Caco-2 (cell line): ENCODE data around the gene ZNF469. TPM values are rescaled to one million over a fixed set of nuclear protein-coding genes. Genes with fewer than 3 reads are reported as not detected.

ENCODE experiments used
- BruUV-seq: library from RNA; stranded (reverse); fragments of 400-500 nt; replicated peaks from 2 replicates; lab custom pipeline; 2021; lab: Mats Ljungman, UMichigan
- CTCF ChIA-PET: fragments of 300-600 bp; sonication (Branson Sonifier 250); formaldehyde crosslinking; loops from one replicate; lab custom pipeline; 2022; ENCODE audit warnings: antibody characterized with exemption; lab: Charles Lee
- POLR2A ChIA-PET: fragments of 300-600 bp; sonication (Branson Sonifier 250); formaldehyde crosslinking; loops from one replicate; lab custom pipeline; 2022; ENCODE audit warnings: antibody characterized with exemption; lab: Charles Lee
- DNase-seq, 2 experiments: peaks; one replicate each; pipeline versions ENCODE4 v3.0.0 to v3.0.0-alpha.2; 2020 to 2022
- H3K27me3 ChIP-seq: replicated peaks from 2 replicates; pipeline ENCODE4 v1.6.0; 2011; ENCODE audit warnings: low read length; ENCODE audit not compliant: control insufficient read depth, insufficient read depth
- H3K36me3 ChIP-seq: 2 replicates; pipeline ENCODE4 v1.5.1; 2011; ENCODE audit warnings: low read length; ENCODE audit not compliant: control insufficient read depth, insufficient read depth
- H3K4me1 ChIP-seq: fragments of 250-450 bp; sonication (Bioruptor Pico); 2 replicates; pipeline ENCODE4 v1.5.1; 2020; ENCODE audit warnings: mild to moderate bottlenecking
- H3K4me3 ChIP-seq: 2 replicates; pipeline ENCODE4 v1.5.1; 2011; ENCODE audit warnings: low read depth, mild to moderate bottlenecking, control low read depth, low read length
- H3K9me3 ChIP-seq: fragments of 250-450 bp; sonication (Bioruptor Pico); 2 replicates; pipeline ENCODE4 v1.5.1; 2020; ENCODE audit warnings: mild to moderate bottlenecking, moderate library complexity
- H3K27ac Mint-ChIP-seq: one replicate; pipeline ENCODE4 v1.8.0; 2022; ENCODE audit warnings: mixed read lengths; ENCODE audit not compliant: unreplicated experiment
- H3K27me3 Mint-ChIP-seq: one replicate; pipeline ENCODE4 v1.8.0; 2022; ENCODE audit warnings: mixed read lengths; ENCODE audit not compliant: insufficient read depth, unreplicated experiment
- H3K36me3 Mint-ChIP-seq: one replicate; pipeline ENCODE4 v1.8.0; 2022; ENCODE audit warnings: mild to moderate bottlenecking, mixed read lengths; ENCODE audit not compliant: insufficient read depth, unreplicated experiment
- H3K4me1 Mint-ChIP-seq: one replicate; pipeline ENCODE4 v1.8.0; 2022; ENCODE audit warnings: low read depth, mixed read lengths; ENCODE audit not compliant: unreplicated experiment
- H3K4me3 Mint-ChIP-seq: one replicate; pipeline ENCODE4 v1.8.0; 2022; ENCODE audit warnings: mild to moderate bottlenecking, moderate library complexity, mixed read lengths; ENCODE audit not compliant: unreplicated experiment
- H3K9me3 Mint-ChIP-seq: one replicate; pipeline ENCODE4 v1.8.0; 2022; ENCODE audit warnings: mixed read lengths; ENCODE audit not compliant: unreplicated experiment
- CTCF ChIP-seq, 2 experiments: fragments of 200-600 bp in 1 of 2; IDR thresholded peaks; 1 replicate in 1 of 2; 2 replicates in 1 of 2; pipeline versions ENCODE4 v1.5.1 to v1.8.0; 2011 to 2022; ENCODE audit warnings: antibody characterized with exemption in 1 of 2, control low read depth in 1 of 2, inconsistent platforms in 1 of 2, low read depth in 1 of 2, low read length in 1 of 2, mild to moderate bottlenecking in 1 of 2, moderate library complexity in 1 of 2; ENCODE audit not compliant: insufficient read depth in 1 of 2, severe bottlenecking in 1 of 2, unreplicated experiment in 1 of 2
- intact Hi-C: fragments of 100-400 bp; cut with micrococcal nuclease; formaldehyde crosslinking; loops from one replicate; pipeline ENCODE4 v1.10.0; 2022; ENCODE audit not compliant: unreplicated experiment
- total RNA-seq: library from RNA; stranded (reverse); gene quantifications from 2 replicates; pipeline ENCODE4 v1.2.3, GENCODE V29; 2022

Gene ZNF469
- total RNA-seq, 1 experiment from 2014 or later = 0.07 TPM

- Mint-ChIP-seq H3K36me3 (no peaks in the 10 kb centered on the region), H3K4me3 (no peak overlapping the region), H3K27ac (no peak overlapping the region), H3K27me3 (no peaks in the 10 kb centered on the region), H3K4me1 (no peaks in the 10 kb centered on the region), H3K9me3 (no peaks in the 10 kb centered on the region)
- BruUV-seq = no TSS peak
- intact Hi-C loops = no loop called here
- 0 out of 2 replicates have a peak, but pooled peaks cover 4% of the 10 kb centered on the region for H3K9me3 ChIP-seq
- H3K36me3 ChIP-seq = no peaks in the 10 kb centered on the region
- H3K4me1 ChIP-seq = no peaks in the 10 kb centered on the region
- DNase-seq = no peak
- H3K27me3 ChIP-seq = no peaks in the 10 kb centered on the region
- ChIA-PET CTCF (no interaction called here), POLR2A (no interaction called here)
- no peak overlapping the region for H3K4me3 ChIP-seq
- TF ChIP-seq CTCF (IDR thresholded peaks at IDR 0.05; ENCODE audit: insufficient read depth in 1 of 2, low read depth in 1 of 2, low read length in 1 of 2, severe bottlenecking in 1 of 2, unreplicated experiment in 1 of 2) = no peak
Observed at GRCh38 chr16:88372522-88372921, 10.2 kb upstream of the ZNF469 start.

- POLR2A ChIA-PET = no interaction called here
- no TSS peak for BruUV-seq
- H3K4me3 Mint-ChIP-seq = no peak overlapping the region
- Histone ChIP-seq H3K9me3 (0 out of 2 replicates have a peak, but pooled peaks cover 4% of the 10 kb centered on the region), H3K36me3 (no peaks in the 10 kb centered on the region), H3K4me1 (no peaks in the 10 kb centered on the region), H3K4me3 (no peak overlapping the region), H3K27me3 (no peaks in the 10 kb centered on the region)
- no peaks in the 10 kb centered on the region for H3K4me1 Mint-ChIP-seq
- intact Hi-C loops = no loop called here
- TF ChIP-seq CTCF (IDR thresholded peaks at IDR 0.05; ENCODE audit: insufficient read depth in 1 of 2, low read depth in 1 of 2, low read length in 1 of 2, severe bottlenecking in 1 of 2, unreplicated experiment in 1 of 2) = no peak
- DNase-seq = no peak
- no peak overlapping the region for H3K27ac Mint-ChIP-seq
- H3K27me3 Mint-ChIP-seq = no peaks in the 10 kb centered on the region
- H3K36me3 Mint-ChIP-seq = no peaks in the 10 kb centered on the region
- CTCF ChIA-PET = no interaction called here
- no peaks in the 10 kb centered on the region for H3K9me3 Mint-ChIP-seq
Observed at GRCh38 chr16:88373211-88373610, 9.5 kb upstream of the ZNF469 start.

- POLR2A ChIA-PET = no interaction called here
- H3K27me3 Mint-ChIP-seq = no peaks in the 10 kb centered on the region
Observed at GRCh38 chr16:88373927-88374492, 8.7 kb upstream of the ZNF469 start.

More at GRCh38 chr16:88373927-88374492, 8.7 kb upstream of the ZNF469 start:
- Histone ChIP-seq H3K9me3 (0 out of 2 replicates have a peak, but pooled peaks cover 4% of the 10 kb centered on the region), H3K27me3 (no peaks in the 10 kb centered on the region), H3K4me1 (no peaks in the 10 kb centered on the region), H3K36me3 (no peaks in the 10 kb centered on the region), H3K4me3 (no peak overlapping the region)
- Mint-ChIP-seq H3K4me1 (no peaks in the 10 kb centered on the region), H3K36me3 (no peaks in the 10 kb centered on the region), H3K9me3 (no peaks in the 10 kb centered on the region), H3K4me3 (no peak overlapping the region), H3K27ac (no peak overlapping the region)
- intact Hi-C loops = no loop called here
- DNase-seq = no peak
- CTCF ChIA-PET = no interaction called here
- TF ChIP-seq CTCF (IDR thresholded peaks at IDR 0.05; ENCODE audit: insufficient read depth in 1 of 2, low read depth in 1 of 2, low read length in 1 of 2, severe bottlenecking in 1 of 2, unreplicated experiment in 1 of 2) = no peak
- no TSS peak for BruUV-seq
